ENCODE results near the gene UQCRHL. TPM values are rescaled to one million over a fixed set of nuclear protein-coding genes. Genes with fewer than 3 reads are reported as not detected.

The UQCRHL gene
- total RNA-seq, 2 donors from 2014 or later = 1.6 to 3.7 TPM

GRCh38 chr1:15852036-15852827 is 44.8 kb upstream of the UQCRHL start:
- Histone ChIP-seq H3K9me3 (ENCODE audit: control insufficient read depth, low read length) (no peaks in the 10 kb centered on the region), H3K27ac (ENCODE audit: low read depth, low read length) (no peak overlapping the region), H3K9ac (ENCODE audit: extremely low read depth, low read length, poor library complexity, severe bottlenecking) (no peak overlapping the region), H3K4me1 (ENCODE audit: control insufficient read depth, insufficient read depth, low read length) (peaks cover 4% of the 10 kb centered on the region), H3K36me3 (ENCODE audit: control insufficient read depth, insufficient read depth, low read length) (peaks cover 4% of the 10 kb centered on the region), H3K27me3 (ENCODE audit: control insufficient read depth, insufficient read depth, low read length, poor library complexity, severe bottlenecking) (no peaks in the 10 kb centered on the region), H3K4me3 (ENCODE audit: low read length) (no peak overlapping the region)
- Mint-ChIP-seq H3K4me3 (no peak overlapping the region), H3K27ac (no peak overlapping the region), H3K4me1 (peaks cover 20% of the 10 kb centered on the region), H3K36me3 (ENCODE audit: low read depth) (peaks cover 2% of the 10 kb centered on the region), H3K27me3 (ENCODE audit: insufficient read depth) (no peaks in the 10 kb centered on the region), H3K9me3 (no peaks in the 10 kb centered on the region)
- WGBS, 2 experiments (ENCODE audit: insufficient coverage in 1 of 2, insufficient read length in 1 of 2) = 93% methylated on average over 6 of the region's 6 CpGs
- DNase-seq = no peak
- TF ChIP-seq CTCF (conservative IDR thresholded peaks at IDR 0.05) = no peak

- no peak for DNase-seq
- 79 to 81% methylated on average over 13 to 15 of the region's 16 CpGs for WGBS, 2 experiments (ENCODE audit: insufficient coverage in 1 of 2, insufficient read length in 1 of 2)
- no peaks in the 10 kb centered on the region for H3K9me3 ChIP-seq (ENCODE audit: control insufficient read depth, low read length)
- no peaks in the 10 kb centered on the region for H3K27me3 ChIP-seq (ENCODE audit: control insufficient read depth, insufficient read depth, low read length, poor library complexity, severe bottlenecking)
- peaks cover 20% of the 10 kb centered on the region for H3K4me1 Mint-ChIP-seq
- peaks cover 4% of the 10 kb centered on the region for H3K4me1 ChIP-seq (ENCODE audit: control insufficient read depth, insufficient read depth, low read length)
- peak overlapping the region; percentile 97 for H3K4me3 ChIP-seq (ENCODE audit: low read length)
- H3K36me3 Mint-ChIP-seq (ENCODE audit: low read depth) = no peaks in the 10 kb centered on the region
- peaks cover 4% of the 10 kb centered on the region for H3K36me3 ChIP-seq (ENCODE audit: control insufficient read depth, insufficient read depth, low read length)
- H3K4me3 Mint-ChIP-seq = peak overlapping the region; percentile 24
- no peak for TF ChIP-seq CTCF (conservative IDR thresholded peaks at IDR 0.05)
- no peaks in the 10 kb centered on the region for H3K27me3 Mint-ChIP-seq (ENCODE audit: insufficient read depth)
- peak overlapping the region; percentile 74 for H3K27ac ChIP-seq (ENCODE audit: low read depth, low read length)
- H3K9ac ChIP-seq (ENCODE audit: extremely low read depth, low read length, poor library complexity, severe bottlenecking) = no peak overlapping the region
- peak overlapping the region; percentile 78 for H3K27ac Mint-ChIP-seq
- no peaks in the 10 kb centered on the region for H3K9me3 Mint-ChIP-seq
Observed at GRCh38 chr1:15851210-15852035, 44.0 kb upstream of the UQCRHL start.

- Mint-ChIP-seq H3K36me3 (ENCODE audit: low read depth) (no peaks in the 10 kb centered on the region), H3K27ac (peak overlapping the region; percentile 71), H3K4me1 (peaks cover 20% of the 10 kb centered on the region), H3K4me3 (peak overlapping the region; percentile 96), H3K27me3 (ENCODE audit: insufficient read depth) (no peaks in the 10 kb centered on the region), H3K9me3 (no peaks in the 10 kb centered on the region)
- Histone ChIP-seq H3K9me3 (ENCODE audit: control insufficient read depth, low read length) (no peaks in the 10 kb centered on the region), H3K36me3 (ENCODE audit: control insufficient read depth, insufficient read depth, low read length) (peaks cover 4% of the 10 kb centered on the region), H3K4me1 (ENCODE audit: control insufficient read depth, insufficient read depth, low read length) (peaks cover 4% of the 10 kb centered on the region), H3K4me3 (ENCODE audit: low read length) (peak overlapping the region; percentile 97), H3K27me3 (ENCODE audit: control insufficient read depth, insufficient read depth, low read length, poor library complexity, severe bottlenecking) (no peaks in the 10 kb centered on the region), H3K27ac (ENCODE audit: low read depth, low read length) (peak overlapping the region; percentile 100), H3K9ac (ENCODE audit: extremely low read depth, low read length, poor library complexity, severe bottlenecking) (peak overlapping the region; percentile 96)
- DNase-seq = no peak
- 43% methylated on average over 2 of the region's 2 CpGs; no CpG with 5 or more reads in 1 of the 2 experiments for WGBS, 2 experiments (ENCODE audit: insufficient coverage in 1 of 2, insufficient read length in 1 of 2)
- TF ChIP-seq CTCF (conservative IDR thresholded peaks at IDR 0.05) = no peak
Observed at GRCh38 chr1:15850471-15851001, 43.1 kb upstream of the UQCRHL start.
